K562 (cell line): Measurements from ENCODE around the gene DHRS13. TPM values are rescaled to one million over a fixed set of nuclear protein-coding genes. Genes with fewer than 3 reads are reported as not detected.
A peak's percentile ranks its signal among the peaks of the same experiment; 100 is the strongest.

Experiments
- ATAC-seq: fragments of 200-7000 bp; cut with Tn5 transposase; 3 replicates; pipeline ENCODE4 v1.9.1; 2020; ENCODE audit warnings: moderate library complexity
- BruUV-seq: library from RNA; stranded (reverse); fragments of 400-500 nt; replicated peaks from 2 replicates; lab custom pipeline; 2021; lab: Mats Ljungman, UMichigan
- CTCF ChIA-PET: fragments of 300-600 bp; formaldehyde crosslinking; extraction: SDS; loops from one replicate; lab custom pipeline; 2021; ENCODE audit warnings: low intra/inter-chr PET ratio; lab: Yijun Ruan, JAX
- POLR2A ChIA-PET: fragments of 300-600, 350-650 bp; sonication (Branson Sonifier 250); formaldehyde crosslinking; extraction: SDS; loops from one replicate; lab custom pipeline; 2021; ENCODE audit warnings: antibody characterized with exemption, inconsistent platforms; lab: Yijun Ruan, JAX
- DNase-seq, 4 experiments: peaks; one replicate each; pipeline versions ENCODE4 v3.0.0 to v3.0.0-alpha.2; 2011 to 2018; ENCODE audit warnings: low spot score in 3 of 4, mixed read lengths in 3 of 4; ENCODE audit errors: extremely low read depth in 1 of 4
- FAIRE-seq: peaks from 2 replicates; lab custom pipeline; 2011; peaks lifted over from hg19 to GRCh38; lab: Jason Lieb, UNC
- H2AFZ ChIP-seq: 2 replicates; pipeline ENCODE4 v1.6.0; 2011; ENCODE audit warnings: low read depth, low read length, control low read depth, inconsistent platforms
- H3K27ac ChIP-seq: fragments of 200-600 bp; 3 replicates; pipeline ENCODE4 v1.8.0; 2011; ENCODE audit warnings: low read depth, mild to moderate bottlenecking, control low read depth, inconsistent platforms, low read length, moderate library complexity, mixed read lengths; ENCODE audit errors: extremely low read depth
- H3K27me3 ChIP-seq, 2 experiments: fragments of 300-600 bp in 1 of 2; 2 replicates in 1 of 2; 3 replicates in 1 of 2; pipeline versions ENCODE4 v1.6.0 to v1.8.0; 2011; ENCODE audit warnings: inconsistent platforms in 2 of 2, low read length in 2 of 2, mild to moderate bottlenecking in 1 of 2, mixed read lengths in 1 of 2, moderate library complexity in 1 of 2; ENCODE audit not compliant: control insufficient read depth in 2 of 2, insufficient read depth in 2 of 2
- H3K36me3 ChIP-seq: fragments of 300-600 bp; 3 replicates; pipeline ENCODE4 v1.8.0; 2011; ENCODE audit warnings: mild to moderate bottlenecking, low read length, inconsistent platforms; ENCODE audit not compliant: control insufficient read depth, insufficient read depth
- H3K4me1 ChIP-seq, 2 experiments: fragments of 200-600 bp in 1 of 2; replicated peaks in 1 of 2; 2 replicates in 1 of 2; 3 replicates in 1 of 2; pipeline versions ENCODE4 v1.5.1 to v1.8.0; 2011; ENCODE audit warnings: inconsistent platforms in 2 of 2, low read length in 2 of 2, mild to moderate bottlenecking in 1 of 2, mixed read lengths in 1 of 2, moderate library complexity in 1 of 2; ENCODE audit not compliant: control insufficient read depth in 2 of 2, insufficient read depth in 2 of 2
- H3K4me2 ChIP-seq: 2 replicates; pipeline ENCODE4 v1.6.1; 2011; ENCODE audit warnings: low read length, control low read depth, inconsistent platforms, mixed read lengths; ENCODE audit not compliant: insufficient read depth
- H3K4me3 ChIP-seq: fragments of 200-600 bp; sonication (generic), shearing (Covaris generic); 2 replicates; pipeline ENCODE4 v1.5.1; 2016; ENCODE audit warnings: control low read depth, inconsistent platforms
- H3K79me2 ChIP-seq: fragments of 200-600 bp; 3 replicates; pipeline ENCODE4 v1.8.0; 2011; ENCODE audit warnings: low read length, inconsistent platforms; ENCODE audit not compliant: control insufficient read depth, insufficient read depth
- H3K9ac ChIP-seq, 2 experiments: 2 replicates each; pipeline versions ENCODE4 v1.6.0 to v1.6.1; 2011; ENCODE audit warnings: low read depth in 2 of 2, low read length in 2 of 2, control low read depth in 1 of 2, inconsistent platforms in 1 of 2, mild to moderate bottlenecking in 1 of 2, mixed read lengths in 1 of 2; ENCODE audit not compliant: insufficient read depth in 1 of 2
- H3K9me1 ChIP-seq: one replicate; pipeline ENCODE4 v1.6.0; 2011; ENCODE audit warnings: inconsistent platforms, mild to moderate bottlenecking, low read length, moderate library complexity; ENCODE audit not compliant: control insufficient read depth, insufficient read depth
- H3K9me3 ChIP-seq: replicated peaks from 2 replicates; pipeline ENCODE4 v1.5.1; 2011; ENCODE audit warnings: low read depth, low read length, inconsistent platforms; ENCODE audit not compliant: control insufficient read depth, insufficient read depth
- H4K20me1 ChIP-seq: replicated peaks from 2 replicates; pipeline ENCODE4 v1.6.1; 2011; ENCODE audit warnings: low read length, inconsistent platforms, mixed read lengths; ENCODE audit not compliant: control insufficient read depth, insufficient read depth
- ATF1 ChIP-seq, 2 experiments: fragments of 450-650 bp in 1 of 2; IDR thresholded peaks; 2 replicates each; pipeline ENCODE4 v1.6.1; 2016; ENCODE audit warnings: missing compliant biosample characterization in 1 of 2, missing genetic modification characterization in 1 of 2
- CC2D1A ChIP-seq: fragments of 450-650 bp; IDR thresholded peaks from 2 replicates; pipeline ENCODE4 v1.6.1; 2017; ENCODE audit warnings: mild to moderate bottlenecking
- DPF2 ChIP-seq: fragments of 450-650 bp; IDR thresholded peaks from 2 replicates; pipeline ENCODE4 v1.6.1; 2016
- EP400 ChIP-seq: fragments of 450-650 bp; IDR thresholded peaks from 2 replicates; pipeline ENCODE4 v1.6.1; 2017; ENCODE audit warnings: antibody characterized with exemption, mild to moderate bottlenecking, moderate library complexity
- EWSR1 ChIP-seq: fragments of 450-650 bp; IDR thresholded peaks from 2 replicates; pipeline ENCODE4 v1.6.1; 2018; ENCODE audit warnings: borderline replicate concordance, mild to moderate bottlenecking, low read depth, moderate library complexity; ENCODE audit not compliant: partially characterized antibody
- GTF2B ChIP-seq: IDR thresholded peaks from 2 replicates; pipeline ENCODE4 v1.6.1; 2011; ENCODE audit not compliant: insufficient read length; ENCODE audit errors: extremely low read depth
- GTF2F1 ChIP-seq: IDR thresholded peaks from 2 replicates; pipeline ENCODE4 v1.6.1; 2011; ENCODE audit warnings: low read depth, low read length, improper control_type of control experiment
- HIVEP1 ChIP-seq: fragments of 250-450 bp; sonication (Bioruptor Pico); IDR thresholded peaks from 2 replicates; pipeline ENCODE4 v1.4.0; 2020; ENCODE audit warnings: mild to moderate bottlenecking
- MTA2 ChIP-seq: fragments of 450-650 bp; IDR thresholded peaks from 2 replicates; pipeline ENCODE4 v1.6.1; 2016; ENCODE audit warnings: low read depth
- MYC ChIP-seq, 2 experiments: fragments of 250-450 bp in 1 of 2; sonication (Bioruptor Pico) in 1 of 2; IDR thresholded peaks; 2 replicates each; pipeline versions ENCODE4 v1.5.1 to v1.6.1; 2012 to 2021; ENCODE audit warnings: low read depth in 2 of 2, borderline replicate concordance in 1 of 2, improper control_type of control experiment in 1 of 2, low read length in 1 of 2, mild to moderate bottlenecking in 1 of 2, moderate library complexity in 1 of 2
- RAD21 ChIP-seq, 2 experiments: fragments of 250-450 bp in 1 of 2; fragments of 450-650 bp in 1 of 2; sonication (Bioruptor Pico) in 1 of 2; formaldehyde crosslinking in 1 of 2; IDR thresholded peaks in 1 of 2; conservative IDR thresholded peaks in 1 of 2; 2 replicates each; pipeline versions ENCODE4 v1.4.0 to v1.8.0; 2020 to 2022; ENCODE audit warnings: mild to moderate bottlenecking in 2 of 2, moderate library complexity in 1 of 2
- RAD51 ChIP-seq: fragments of 450-650 bp; IDR thresholded peaks from 2 replicates; pipeline ENCODE4 v1.7.1; 2016; ENCODE audit warnings: low read depth, mild to moderate bottlenecking, borderline replicate concordance
- SUPT5H ChIP-seq: fragments of 450-650 bp; IDR thresholded peaks from 2 replicates; pipeline ENCODE4 v1.6.1; 2016
- TBL1XR1 ChIP-seq, 2 experiments: IDR thresholded peaks; 2 replicates each; pipeline ENCODE4 v1.6.1; 2012; ENCODE audit warnings: improper control_type of control experiment in 2 of 2, low read length in 2 of 2, mild to moderate bottlenecking in 1 of 2
- TCF15 ChIP-seq: fragments of 250-450 bp; sonication (Bioruptor Pico); IDR thresholded peaks from 2 replicates; pipeline ENCODE4 v1.8.0; 2022; ENCODE audit warnings: moderate library complexity, mild to moderate bottlenecking, inconsistent platforms
- TCF7 ChIP-seq: sonication (generic); IDR thresholded peaks from 2 replicates; pipeline ENCODE4 v1.6.1; 2016; ENCODE audit warnings: antibody characterized with exemption, borderline replicate concordance
- YY1 ChIP-seq, 3 experiments: IDR thresholded peaks; 2 replicates each; pipeline ENCODE4 v1.6.1; 2011; ENCODE audit warnings: low read length in 2 of 3, mild to moderate bottlenecking in 2 of 3, moderate library complexity in 2 of 3, borderline replicate concordance in 1 of 3, control low read depth in 1 of 3, low read depth in 1 of 3; ENCODE audit not compliant: insufficient read depth in 3 of 3, insufficient replicate concordance in 2 of 3, control insufficient read depth in 1 of 3, insufficient read length in 1 of 3; ENCODE audit errors: extremely low read depth in 1 of 3
- ZFP36 ChIP-seq: fragments of 150-350 bp; IDR thresholded peaks from 2 replicates; pipeline ENCODE4 v1.6.1; 2018; ENCODE audit warnings: low read length, low read depth; ENCODE audit not compliant: partially characterized antibody
- ZNF655 ChIP-seq: fragments of 250-450 bp; sonication (Bioruptor Pico); IDR thresholded peaks from 2 replicates; pipeline ENCODE4 v1.5.0; 2021
- ZNF707 ChIP-seq: fragments of 250-450 bp; sonication (Bioruptor Pico); conservative IDR thresholded peaks from 2 replicates; pipeline ENCODE4 v1.8.0; 2022; ENCODE audit warnings: inconsistent platforms, mild to moderate bottlenecking, moderate library complexity
- ZNF75A ChIP-seq: fragments of 450-650 bp; formaldehyde crosslinking; IDR thresholded peaks from 2 replicates; pipeline ENCODE4 v1.4.0; 2020; ENCODE audit warnings: mild to moderate bottlenecking
- WGBS: fragments of 100-300 bp; shearing (Covaris generic); methylation state at CpG from one replicate; pipeline ENCODE4 v1.1.6; 2016; ENCODE audit warnings: low coverage, mixed read lengths; ENCODE audit not compliant: insufficient coverage; ENCODE audit errors: missing lambda C conversion rate; 5-methylcytosine and 5-hydroxymethylcytosine counted together
- in situ Hi-C: fragments of 300-500 bp; cut with MboI; formaldehyde crosslinking; loops from 4 replicates; pipeline ENCODE4 v1.15.0; 2018; ENCODE audit warnings: inconsistent platforms, mixed read lengths
- intact Hi-C: fragments of 100-400 bp; cut with micrococcal nuclease; formaldehyde crosslinking; loops from 2 replicates; pipeline ENCODE4 v1.14.2; 2022
- polyA plus RNA-seq, 8 experiments: library from polyadenylated mRNA; depleted of rRNA in 4 of 8; stranded (reverse) in 5 of 8; unstranded in 3 of 8; fragments of >200 nt; fragmentation: Nextera tagmentation in 2 of 8; fragmentation: Illumina TruSeq in 1 of 8; extraction: Ambion mirVana in 2 of 8; extraction: Trizol in 1 of 8; gene quantifications; 2 replicates each; pipeline versions ENCODE4 v1.2.1 to v1.2.3, GENCODE V29; 2011 to 2014; ENCODE audit warnings: inconsistent platforms in 1 of 8, missing spikeins in 1 of 8
- total RNA-seq, 7 experiments: library from RNA; depleted of rRNA in 6 of 7; stranded (reverse); fragments of >200 nt in 6 of 7; fragmentation: Illumina TruSeq in 2 of 7; extraction: Trizol in 2 of 7; gene quantifications; 2 replicates each; pipeline versions ENCODE4 v1.2.1 to v1.2.3, GENCODE V29; 2011 to 2021; ENCODE audit warnings: low replicate concordance in 1 of 7

The DHRS13 gene
- total and polyA plus RNA-seq, 9 of the 15 experiments (the other 6 are each of a cell fraction or from before 2014, with no cell fraction given): 0.32 to 52.3 (median 34.3) TPM; not detected in 1

DNA sequence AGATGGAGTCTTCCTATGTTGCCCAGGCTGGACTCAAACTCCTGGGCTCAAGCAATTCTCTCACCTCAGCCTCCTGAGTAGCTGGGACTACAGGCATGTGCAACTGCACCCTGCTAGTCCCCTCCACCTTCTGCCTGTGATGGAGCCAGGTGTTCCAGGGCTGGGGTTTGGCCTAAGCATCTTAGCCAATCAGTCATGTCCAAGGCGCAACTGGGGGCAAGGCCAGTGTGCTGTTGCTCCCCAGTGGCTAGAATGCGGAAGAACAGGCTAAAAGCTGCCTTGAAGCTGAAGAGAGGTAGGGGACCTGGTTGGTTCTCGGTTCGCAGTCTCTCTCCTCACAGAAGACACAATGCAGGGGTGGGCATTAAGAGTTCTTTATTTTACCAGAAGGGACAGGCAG is 23.9 kb downstream of the DHRS13 start:
- WGBS: 78% methylated on average over 4 of the region's 4 CpGs
- no peaks in the 10 kb centered on the region for H4K20me1 ChIP-seq
- H3K27me3 ChIP-seq: no peaks in the 10 kb centered on the region
- H3K9ac ChIP-seq: peak overlapping the region in 1 of 2 experiments; percentile 86; a peak in 2 of 4 replicates
- H3K4me1 ChIP-seq: peaks cover 31 to 42% of the 10 kb centered on the region in 2 experiments
- no peaks in the 10 kb centered on the region for H3K79me2 ChIP-seq
- peak; percentile 88 for FAIRE-seq
- in situ Hi-C loops: no loop called here
- BruUV-seq: no TSS peak
- H3K27ac ChIP-seq: no peak overlapping the region
- CTCF ChIA-PET: interaction anchor here (0.6 to 1.4 kb wide), 4 partner anchors 116 to 152 kb away, joined by 3 to 9 read pairs (median 4); no protein-coding TSS in a partner anchor
- H2AFZ ChIP-seq: no peak overlapping the region
- no peaks in the 10 kb centered on the region for H3K9me1 ChIP-seq
- H3K4me2 ChIP-seq: no peak overlapping the region
- H3K9me3 ChIP-seq: peaks cover 3% of the 10 kb centered on the region
- peak; percentile 79 to 87 (median 84) for DNase-seq
- peak; percentile 92 for ATAC-seq
- intact Hi-C loops: loop anchor here (1.0 kb wide), 2 partner anchors 30 to 116 kb away; no protein-coding TSS in a partner anchor
- POLR2A ChIA-PET: interaction anchor here (0.8 to 4.3 kb wide), 6 partner anchors 7 to 152 kb away, joined by 3 to 29 read pairs (median 4); partner anchors contain the start of gene TLCD1
- no peak overlapping the region for H3K4me3 ChIP-seq
- peaks cover 56% of the 10 kb centered on the region for H3K36me3 ChIP-seq
- TF ChIP-seq TCF15 (CRISPR knock-in tag) (peak; percentile 72; the same call in 1 of the 2 replicates), EWSR1 (no peak), HIVEP1 (CRISPR knock-in tag) (no peak), DPF2 (0 out of 2 replicates have a peak, but pooled peaks have one; percentile 16), SUPT5H (no peak), RAD51 (no peak), ZNF75A (CRISPR knock-in tag) (no peak), EP400 (no peak), ZNF707 (CRISPR knock-in tag) (no peak), CC2D1A (peak; percentile 79), MYC (IDR thresholded peaks at IDR 0.05; ENCODE audit: low read depth, low read length) (no peak), MYC (CRISPR knock-in tag; IDR thresholded peaks at IDR 0.05; ENCODE audit: borderline replicate concordance, low read depth) (no peak), RAD21 (CRISPR knock-in tag; conservative IDR thresholded peaks at IDR 0.05 in 1 of 2, IDR thresholded peaks at IDR 0.05 in 1 of 2) (peak; percentile 58 to 91), GTF2F1 (no peak), TBL1XR1 (IDR thresholded peaks at IDR 0.05; ENCODE audit: low read length in 2 of 2) (0 out of 4 replicates have a peak, but pooled peaks of 1 of the 2 experiments have one; percentile 19), ZNF655 (CRISPR knock-in tag) (no peak), YY1 (IDR thresholded peaks at IDR 0.05; ENCODE audit: borderline replicate concordance in 1 of 3, control insufficient read depth in 1 of 3, extremely low read depth in 1 of 3, insufficient read depth in 3 of 3, insufficient read length in 1 of 3, insufficient replicate concordance in 2 of 3, low read depth in 1 of 3, low read length in 2 of 3) (no peak), GTF2B (no peak), MTA2 (no peak), ZFP36 (no peak), TCF7 (no peak), ATF1 (CRISPR knock-in tag; IDR thresholded peaks at IDR 0.05) (no peak), ATF1 (tag; IDR thresholded peaks at IDR 0.05) (no peak)
